ENCODE data around the gene WDR91.

- TF ChIP-seq, protein P1, sequence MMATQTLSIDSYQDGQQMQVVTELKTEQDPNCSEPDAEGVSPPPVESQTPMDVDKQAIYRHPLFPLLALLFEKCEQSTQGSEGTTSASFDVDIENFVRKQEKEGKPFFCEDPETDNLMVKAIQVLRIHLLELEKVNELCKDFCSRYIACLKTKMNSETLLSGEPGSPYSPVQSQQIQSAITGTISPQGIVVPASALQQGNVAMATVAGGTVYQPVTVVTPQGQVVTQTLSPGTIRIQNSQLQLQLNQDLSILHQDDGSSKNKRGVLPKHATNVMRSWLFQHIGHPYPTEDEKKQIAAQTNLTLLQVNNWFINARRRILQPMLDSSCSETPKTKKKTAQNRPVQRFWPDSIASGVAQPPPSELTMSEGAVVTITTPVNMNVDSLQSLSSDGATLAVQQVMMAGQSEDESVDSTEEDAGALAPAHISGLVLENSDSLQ (IDR thresholded peaks at IDR 0.05) = no peak
- TF ChIP-seq SUZ12 (IDR thresholded peaks at IDR 0.05) (no peak), ZNF384 (IDR thresholded peaks at IDR 0.05) (no peak), ARNT (IDR thresholded peaks at IDR 0.05) (no peak)
Measured at GRCh38 chr7:135160858-135161653, 50.3 kb downstream of the WDR91 start.
